Keratinocyte (primary cell): Measurements from ENCODE around the gene IRX4.

Experiments used
- CTCF ChIP-seq, 3 experiments: IDR thresholded peaks in 1 of 3; conservative IDR thresholded peaks in 1 of 3; optimal IDR thresholded peaks in 1 of 3; 2 replicates in 2 of 3; 3 replicates in 1 of 3; pipeline versions ENCODE3 to v1.5.1; 2011; ENCODE audit warnings: low read length in 3 of 3, mild to moderate bottlenecking in 3 of 3, moderate library complexity in 2 of 3, control low read depth in 1 of 3, inconsistent platforms in 1 of 3; ENCODE audit not compliant: insufficient read depth in 2 of 3; ENCODE audit errors: extremely low read depth in 1 of 3
- EZH2 ChIP-seq: IDR thresholded peaks from one replicate; pipeline ENCODE4 v1.6.1; 2012; ENCODE audit warnings: inconsistent platforms, mild to moderate bottlenecking, low read length, moderate library complexity

GRCh38 chr5:1831257-1831656 lies 51.5 kb downstream of the IRX4 start:
- TF ChIP-seq CTCF (optimal IDR thresholded peaks at IDR 0.05 in 1 of 3, IDR thresholded peaks at IDR 0.05 in 1 of 3, conservative IDR thresholded peaks at IDR 0.05 in 1 of 3; ENCODE audit: extremely low read depth in 1 of 3, insufficient read depth in 2 of 3, low read length in 3 of 3) (no peak), EZH2 (no peak)
